Breast epithelium (tissue), 4 donors: ENCODE results near the gene PCDH1. TPM values are rescaled to one million over a fixed set of nuclear protein-coding genes. Genes with fewer than 3 reads are reported as not detected.
A peak's percentile ranks its signal among the peaks of the same experiment; 100 is the strongest.

Experiments used
- DNase-seq, 2 donors: peaks; one replicate each; pipeline ENCODE4 v3.0.0-alpha.2; 2019; ENCODE audit warnings: low spot score in 2 of 2
- H3K27ac ChIP-seq, 2 donors: fragments of 200-600 bp; sonication (generic) in 1 of 2; one replicate each; pipeline ENCODE4 v1.5.1; 2016 to 2019; ENCODE audit warnings: mild to moderate bottlenecking in 1 of 2
- H3K27me3 ChIP-seq, 2 donors: fragments of 200-600 bp; sonication (generic) in 1 of 2; one replicate each; pipeline versions ENCODE4 v1.5.1 to v1.6.0; 2017 to 2019; ENCODE audit warnings: control low read depth in 1 of 2, mild to moderate bottlenecking in 1 of 2
- H3K36me3 ChIP-seq: fragments of 200-600 bp; one replicate; pipeline ENCODE4 v1.5.1; 2019
- H3K4me1 ChIP-seq, 2 donors: fragments of 200-600 bp; sonication (generic); one replicate each; pipeline ENCODE4 v1.5.1; 2016 to 2019; ENCODE audit warnings: control low read depth in 1 of 2
- H3K4me3 ChIP-seq, 3 donors: fragments of 200-600 bp; sonication (generic); 1 replicate in 2 of 3; 2 replicates in 1 of 3; pipeline ENCODE4 v1.5.1; 2016 to 2019; ENCODE audit warnings: mild to moderate bottlenecking in 3 of 3, moderate library complexity in 2 of 3
- H3K9me3 ChIP-seq, 2 donors: fragments of 200-600 bp; sonication (generic) in 1 of 2; one replicate each; pipeline ENCODE4 v1.5.1; 2016 to 2019; ENCODE audit warnings: control low read depth in 1 of 2
- CTCF ChIP-seq, 3 donors: fragments of 450-650 bp; IDR thresholded peaks; one replicate each; pipeline ENCODE4 v1.5.1; 2016 to 2017; ENCODE audit warnings: antibody characterized with exemption in 3 of 3, mild to moderate bottlenecking in 3 of 3, moderate library complexity in 3 of 3
- POLR2A ChIP-seq: fragments of 450-650 bp; IDR thresholded peaks from one replicate; pipeline ENCODE4 v1.6.1; 2016; ENCODE audit warnings: antibody characterized with exemption, mild to moderate bottlenecking, moderate library complexity
- POLR2AphosphoS5 ChIP-seq, 3 donors: sonication (generic); formaldehyde crosslinking; IDR thresholded peaks; one replicate each; pipeline ENCODE4 v1.6.1; 2017; ENCODE audit warnings: antibody characterized with exemption in 3 of 3
- intact Hi-C: fragments of 100-400 bp; cut with DNase I; formaldehyde crosslinking; loops from one replicate; pipeline ENCODE4 v1.15.1; 2023; ENCODE audit warnings: low total_unique reads
- total RNA-seq, 3 donors: library from RNA; depleted of rRNA; stranded (reverse); fragments of >200 nt; gene quantifications; one replicate each; pipeline ENCODE4 v1.1.0, GENCODE V29; 2016

Gene PCDH1
- total RNA-seq, 3 donors from 2014 or later, result 28.3 to 72.7 (median 65.9) TPM

- intact Hi-C loops, result no loop called here
- Histone ChIP-seq H3K27ac (peak overlapping the region; percentile 93 to 94), H3K4me1 (peaks cover 11 to 27% of the 10 kb centered on the region in 2 donors), H3K27me3 (no peaks in the 10 kb centered on the region), H3K4me3 (no peak overlapping the region), H3K9me3 (no peaks in the 10 kb centered on the region), H3K36me3 (no peaks in the 10 kb centered on the region)
- peak; percentile 16 to 63 (median 49) for TF ChIP-seq POLR2AphosphoS5 (IDR thresholded peaks at IDR 0.05)
- TF ChIP-seq CTCF (IDR thresholded peaks at IDR 0.05), result no peak
- DNase-seq, result peak; percentile 96
Observed at GRCh38 chr5:141866096-141866495, 12.1 kb downstream of the PCDH1 start.

DNA sequence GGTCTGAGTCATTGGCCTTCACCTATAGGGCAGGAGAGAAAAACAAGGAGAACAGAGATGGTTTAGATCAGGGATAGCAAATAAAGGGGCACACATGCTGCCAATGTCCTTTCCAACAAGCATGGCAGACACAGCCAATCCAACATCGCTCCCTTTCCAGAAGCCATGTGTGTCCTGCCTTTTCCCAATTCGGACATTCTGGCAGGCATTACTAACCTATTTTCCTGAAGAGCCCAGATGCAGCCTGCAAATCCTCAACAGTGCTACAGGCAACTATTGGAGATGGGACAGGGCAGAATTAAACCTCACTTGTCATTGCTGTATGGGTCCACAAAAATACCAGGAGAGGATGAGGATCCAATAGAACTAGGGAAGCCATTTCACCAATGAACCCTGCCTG, 12.8 kb downstream of the PCDH1 start:
- no peak for TF ChIP-seq POLR2AphosphoS5 (IDR thresholded peaks at IDR 0.05)
- TF ChIP-seq POLR2A, result no peak
- no peak for TF ChIP-seq CTCF (IDR thresholded peaks at IDR 0.05)
- H3K27ac ChIP-seq, result peak overlapping the region; percentile 93 to 94
- no peaks in the 10 kb centered on the region for H3K27me3 ChIP-seq
- H3K4me1 ChIP-seq, result peaks cover 5 to 20% of the 10 kb centered on the region in 2 donors
- intact Hi-C loops, result no loop called here
- peak overlapping the region in 1 of 3 donors; percentile 15 for H3K4me3 ChIP-seq
- H3K36me3 ChIP-seq, result no peaks in the 10 kb centered on the region
- H3K9me3 ChIP-seq, result no peaks in the 10 kb centered on the region
- no peak for DNase-seq

DNA sequence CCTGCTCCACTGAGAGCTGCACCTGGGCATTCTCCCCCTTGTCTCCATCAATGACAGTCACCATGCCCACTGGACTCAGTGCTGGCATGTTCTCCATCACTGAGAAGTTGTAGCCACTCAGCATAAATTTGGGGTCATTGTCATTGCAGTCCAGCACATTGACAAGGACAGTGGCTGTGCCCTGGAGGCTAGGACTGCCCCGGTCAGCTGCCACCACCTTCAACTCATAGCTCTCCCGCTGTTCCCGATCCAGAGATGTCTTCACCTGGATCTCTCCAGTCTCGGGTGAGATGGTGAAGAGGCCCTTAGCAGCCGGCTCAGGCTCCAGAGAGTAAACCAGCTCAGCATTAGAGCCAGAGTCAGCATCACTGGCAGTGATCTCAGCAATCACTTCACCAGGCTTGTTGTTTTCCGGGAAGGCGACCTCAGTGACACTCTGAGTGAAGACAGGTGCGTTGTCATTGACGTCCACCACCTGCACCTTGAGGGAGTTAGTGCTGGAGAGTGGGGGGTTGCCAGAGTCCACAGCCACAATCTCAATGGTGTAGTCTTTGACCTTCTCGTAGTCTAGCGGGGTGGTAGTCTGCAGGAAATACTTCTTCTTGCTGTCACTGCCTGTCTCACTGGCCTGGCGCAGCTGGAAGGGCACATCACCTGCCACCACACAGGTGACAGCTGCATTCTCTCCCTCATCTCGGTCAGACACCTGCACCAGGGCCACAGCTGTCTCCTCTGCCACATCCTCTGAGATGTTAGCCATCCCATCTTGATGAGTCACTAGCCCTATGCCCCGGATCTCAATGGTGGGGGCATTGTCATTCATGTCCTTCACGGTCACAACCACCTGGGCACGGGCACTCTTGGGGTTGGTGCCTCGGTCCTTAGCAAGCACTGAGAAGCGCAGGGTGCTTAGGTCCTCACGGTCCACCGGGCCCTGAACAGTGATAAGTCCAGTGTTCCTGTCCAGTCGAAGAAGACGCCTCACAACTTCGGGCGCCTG, 13.5 kb downstream of the PCDH1 start:
- H3K4me3 ChIP-seq, result no peak overlapping the region
- peaks cover 5 to 17% of the 10 kb centered on the region in 2 donors for H3K4me1 ChIP-seq
- intact Hi-C loops, result no loop called here
- H3K9me3 ChIP-seq, result no peaks in the 10 kb centered on the region
- no peak for DNase-seq
- H3K27me3 ChIP-seq, result no peaks in the 10 kb centered on the region
- no peak for TF ChIP-seq POLR2A
- no peak for TF ChIP-seq CTCF (IDR thresholded peaks at IDR 0.05)
- TF ChIP-seq POLR2AphosphoS5 (IDR thresholded peaks at IDR 0.05), result no peak
- H3K36me3 ChIP-seq, result no peaks in the 10 kb centered on the region
- peak overlapping the region; percentile 93 to 94 for H3K27ac ChIP-seq

DNA sequence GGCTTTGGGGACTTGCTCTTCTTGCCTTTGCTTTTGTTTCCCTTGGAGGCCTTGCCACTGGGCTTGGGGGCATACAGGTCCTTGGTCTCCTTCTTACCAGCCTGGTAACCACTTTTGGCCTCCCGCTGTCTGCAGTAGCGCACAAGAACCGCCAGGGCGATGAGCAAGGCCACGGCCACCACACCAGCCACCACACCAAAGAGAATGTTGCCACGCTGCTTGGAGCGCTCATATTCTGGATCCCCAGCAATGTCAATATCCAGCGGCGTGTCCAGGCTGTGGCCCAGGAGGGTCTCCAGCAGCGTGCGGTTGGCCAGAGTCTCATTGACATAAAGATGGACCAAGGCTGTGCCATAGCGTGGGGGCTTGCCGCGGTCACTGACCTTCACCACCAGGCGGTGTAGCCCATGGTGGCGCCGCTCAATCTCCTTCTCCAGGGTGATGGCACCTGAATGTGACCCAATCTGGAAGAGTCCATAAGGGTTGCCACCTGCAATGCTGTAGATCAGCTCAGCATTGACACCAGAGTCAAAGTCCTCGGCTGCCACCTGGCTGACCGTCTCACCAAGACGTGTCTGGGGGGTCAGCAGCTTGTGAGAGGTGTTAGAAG, 14.5 kb downstream of the PCDH1 start:
- Histone ChIP-seq H3K27me3 (no peaks in the 10 kb centered on the region), H3K27ac (peak overlapping the region; percentile 93 to 94), H3K36me3 (no peaks in the 10 kb centered on the region), H3K4me3 (no peak overlapping the region), H3K9me3 (no peaks in the 10 kb centered on the region), H3K4me1 (peaks cover 5 to 17% of the 10 kb centered on the region in 2 donors)
- intact Hi-C loops, result no loop called here
- TF ChIP-seq POLR2A (no peak), CTCF (IDR thresholded peaks at IDR 0.05) (no peak), POLR2AphosphoS5 (IDR thresholded peaks at IDR 0.05) (no peak)
- DNase-seq, result no peak
